Uterus (tissue), 4 donors: Measurements from ENCODE around the gene LEFTY1. TPM values are rescaled to one million over a fixed set of nuclear protein-coding genes. Genes with fewer than 3 reads are reported as not detected.

Experiments used
- DNase-seq, 2 donors: peaks; one replicate each; pipeline ENCODE4 v3.0.0-alpha.2; 2019 to 2020
- H3K27ac ChIP-seq, 2 donors: fragments of 200-600 bp; sonication (generic); 1 replicate in 1 of 2; 2 replicates in 1 of 2; pipeline ENCODE4 v1.5.1; 2016 to 2018
- H3K27me3 ChIP-seq, 2 donors: fragments of 200-600 bp; sonication (generic); one replicate each; pipeline ENCODE4 v1.5.1; 2018 to 2019; ENCODE audit warnings: control low read depth in 1 of 2
- H3K36me3 ChIP-seq, 2 donors: fragments of 200-600 bp; sonication (generic); one replicate each; pipeline ENCODE4 v1.5.1; 2019; ENCODE audit warnings: control low read depth in 1 of 2
- H3K4me1 ChIP-seq, 2 donors: fragments of 200-600 bp; sonication (generic); one replicate each; pipeline ENCODE4 v1.5.1; 2018 to 2019; ENCODE audit warnings: control low read depth in 1 of 2
- H3K4me3 ChIP-seq, 2 donors: fragments of 200-600 bp; sonication (generic); 1 replicate in 1 of 2; 2 replicates in 1 of 2; pipeline ENCODE4 v1.5.1; 2018 to 2019; ENCODE audit warnings: mild to moderate bottlenecking in 1 of 2
- H3K9me3 ChIP-seq, 2 donors: fragments of 200-600 bp; sonication (generic); one replicate each; pipeline ENCODE4 v1.5.1; 2019; ENCODE audit warnings: control low read depth in 1 of 2
- CTCF ChIP-seq, 4 experiments: fragments of 200-600 bp in 2 of 4; fragments of 450-650 bp in 2 of 4; sonication (generic) in 2 of 4; IDR thresholded peaks; one replicate each; pipeline ENCODE4 v1.5.1; 2016 to 2019; ENCODE audit warnings: antibody characterized with exemption in 4 of 4, mild to moderate bottlenecking in 2 of 4, moderate library complexity in 1 of 4
- POLR2A ChIP-seq, 2 donors: fragments of 450-650 bp; IDR thresholded peaks; one replicate each; pipeline ENCODE4 v1.6.1; 2016; ENCODE audit warnings: antibody characterized with exemption in 2 of 2, mild to moderate bottlenecking in 1 of 2, moderate library complexity in 1 of 2
- intact Hi-C: fragments of 100-400 bp; cut with DNase I; formaldehyde crosslinking; loops from one replicate; pipeline ENCODE4 v1.15.1; 2023; ENCODE audit warnings: low total_unique reads
- total RNA-seq, 4 donors: library from RNA; depleted of rRNA in 3 of 4; stranded (reverse); fragments of >200 nt in 3 of 4; gene quantifications; one replicate each; pipeline versions ENCODE4 v1.1.0 to v1.2.4, GENCODE V29; 2014 to 2023
- donor health status: DM: yes; HTN: yes; CAD: no.

Gene LEFTY1
- total RNA-seq, 4 donors from 2014 or later, result 1.1 to 3.5 TPM; not detected in 2

DNA sequence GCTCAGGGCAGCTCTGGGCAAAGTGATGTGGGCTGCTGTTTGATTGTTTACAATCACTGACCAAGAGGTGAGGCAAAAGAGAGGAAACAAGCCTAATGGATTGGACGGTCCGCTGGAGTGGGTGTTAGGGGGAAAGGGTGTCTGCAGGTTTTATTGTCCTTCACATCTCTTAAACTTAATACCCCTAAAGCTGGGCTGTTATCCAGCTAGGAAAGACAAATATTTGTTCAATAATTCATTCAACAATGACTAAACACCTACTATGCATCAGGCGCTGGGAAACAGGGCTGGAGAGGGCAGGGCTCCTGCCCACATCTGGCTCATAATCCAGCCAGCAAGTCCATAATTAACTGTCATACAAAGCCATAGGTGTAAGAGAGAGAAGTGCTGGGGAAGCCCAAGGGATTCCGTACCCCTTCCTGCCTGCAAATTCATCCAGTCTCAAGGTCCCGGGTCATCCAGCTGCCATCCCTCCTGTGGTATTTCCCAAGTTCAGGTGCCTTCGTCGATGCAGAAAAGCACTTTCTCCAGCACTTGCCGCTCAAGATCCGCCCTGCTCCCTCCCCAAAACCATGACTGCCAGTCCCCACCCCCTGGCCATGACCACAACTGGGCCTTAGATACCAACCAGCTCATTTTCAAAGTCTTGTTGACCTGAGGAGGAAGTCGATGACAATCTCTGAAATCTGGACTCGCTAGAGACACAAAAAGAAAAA lies 17.4 kb downstream of the LEFTY1 start:
- Histone ChIP-seq H3K36me3 (no peaks in the 10 kb centered on the region), H3K27ac (no peak overlapping the region), H3K4me1 (no peaks in the 10 kb centered on the region), H3K27me3 (no peaks in the 10 kb centered on the region), H3K4me3 (no peak overlapping the region), H3K9me3 (no peaks in the 10 kb centered on the region)
- TF ChIP-seq CTCF (IDR thresholded peaks at IDR 0.05) (no peak), POLR2A (IDR thresholded peaks at IDR 0.05) (no peak)
- intact Hi-C loops, result no loop called here
- no peak for DNase-seq

GRCh38 chr1:225870911-225871310 lies 18.0 kb downstream of the LEFTY1 start:
- H3K9me3 ChIP-seq, result no peaks in the 10 kb centered on the region
- H3K4me1 ChIP-seq, result no peaks in the 10 kb centered on the region
- no peak overlapping the region for H3K27ac ChIP-seq
- no peak for TF ChIP-seq CTCF (IDR thresholded peaks at IDR 0.05)
- no peak for TF ChIP-seq POLR2A (IDR thresholded peaks at IDR 0.05)
- H3K36me3 ChIP-seq, result no peaks in the 10 kb centered on the region
- intact Hi-C loops, result no loop called here
- DNase-seq, result no peak
- H3K27me3 ChIP-seq, result no peaks in the 10 kb centered on the region
- H3K4me3 ChIP-seq, result no peak overlapping the region

DNA sequence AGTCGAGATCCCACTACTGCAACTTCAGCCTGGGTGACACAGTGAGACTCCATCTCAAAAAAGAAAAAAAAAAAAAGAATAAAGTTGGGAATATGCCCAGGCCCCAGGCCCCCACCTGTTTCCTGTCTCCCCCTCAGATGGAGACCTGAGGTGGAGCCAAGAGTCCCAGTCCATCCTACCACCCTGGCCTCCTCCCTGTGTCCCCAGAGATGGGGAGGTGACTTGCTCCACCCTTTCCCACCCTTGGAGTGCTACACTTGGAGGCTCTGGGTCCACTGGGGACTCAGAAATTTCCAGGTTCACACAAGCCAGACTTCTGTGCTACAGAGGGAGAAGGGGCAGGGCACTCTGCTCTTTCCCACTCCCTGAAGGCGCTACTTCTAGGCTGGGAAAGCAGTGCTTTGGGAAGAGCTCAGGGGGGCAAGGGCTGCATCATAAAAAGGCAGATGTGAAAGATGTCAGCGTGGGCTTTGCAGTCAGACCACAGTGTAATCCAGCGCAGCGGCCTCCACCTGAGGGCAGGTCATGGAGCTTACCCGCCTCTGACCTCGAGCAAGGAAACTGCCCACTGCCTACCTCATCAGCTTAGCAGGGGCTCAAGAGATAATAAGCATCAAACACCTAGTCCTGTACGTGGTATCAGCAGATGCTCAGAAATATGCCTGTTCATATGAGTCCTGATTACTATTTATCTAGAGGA lies 20.2 kb downstream of the LEFTY1 start:
- Histone ChIP-seq H3K27me3 (no peaks in the 10 kb centered on the region), H3K4me1 (no peaks in the 10 kb centered on the region), H3K27ac (no peak overlapping the region), H3K4me3 (no peak overlapping the region), H3K36me3 (no peaks in the 10 kb centered on the region), H3K9me3 (no peaks in the 10 kb centered on the region)
- DNase-seq, result no peak
- TF ChIP-seq CTCF (IDR thresholded peaks at IDR 0.05) (no peak), POLR2A (IDR thresholded peaks at IDR 0.05) (no peak)
- intact Hi-C loops, result no loop called here

DNA sequence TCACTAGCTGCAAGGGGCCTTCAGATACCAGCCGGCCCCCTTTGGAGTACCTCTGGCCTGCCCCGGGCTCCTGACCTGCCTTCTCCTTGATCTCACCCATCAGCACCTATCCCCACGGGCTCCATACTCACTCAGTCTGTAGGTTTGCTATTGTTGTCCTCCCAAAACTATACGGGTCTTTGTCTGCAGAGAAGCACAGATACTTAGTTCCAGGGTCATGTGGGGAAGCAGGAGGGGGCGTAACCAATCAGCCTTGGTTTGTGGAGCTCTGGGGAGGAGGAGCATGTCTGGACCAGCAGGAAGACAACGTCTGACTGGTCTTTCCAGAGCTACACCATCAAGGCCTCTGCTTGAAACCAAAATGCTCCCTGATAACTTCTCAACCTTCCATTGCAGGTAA lies 22.0 kb downstream of the LEFTY1 start:
- H3K27ac ChIP-seq, result peak overlapping the region in 1 of 2 donors; percentile 79
- no peaks in the 10 kb centered on the region for H3K4me1 ChIP-seq
- H3K36me3 ChIP-seq, result no peaks in the 10 kb centered on the region
- intact Hi-C loops, result no loop called here
- no peak for TF ChIP-seq POLR2A (IDR thresholded peaks at IDR 0.05)
- TF ChIP-seq CTCF (IDR thresholded peaks at IDR 0.05), result no peak
- H3K4me3 ChIP-seq, result no peak overlapping the region
- no peaks in the 10 kb centered on the region for H3K27me3 ChIP-seq
- H3K9me3 ChIP-seq, result no peaks in the 10 kb centered on the region
- DNase-seq, result no peak

DNA sequence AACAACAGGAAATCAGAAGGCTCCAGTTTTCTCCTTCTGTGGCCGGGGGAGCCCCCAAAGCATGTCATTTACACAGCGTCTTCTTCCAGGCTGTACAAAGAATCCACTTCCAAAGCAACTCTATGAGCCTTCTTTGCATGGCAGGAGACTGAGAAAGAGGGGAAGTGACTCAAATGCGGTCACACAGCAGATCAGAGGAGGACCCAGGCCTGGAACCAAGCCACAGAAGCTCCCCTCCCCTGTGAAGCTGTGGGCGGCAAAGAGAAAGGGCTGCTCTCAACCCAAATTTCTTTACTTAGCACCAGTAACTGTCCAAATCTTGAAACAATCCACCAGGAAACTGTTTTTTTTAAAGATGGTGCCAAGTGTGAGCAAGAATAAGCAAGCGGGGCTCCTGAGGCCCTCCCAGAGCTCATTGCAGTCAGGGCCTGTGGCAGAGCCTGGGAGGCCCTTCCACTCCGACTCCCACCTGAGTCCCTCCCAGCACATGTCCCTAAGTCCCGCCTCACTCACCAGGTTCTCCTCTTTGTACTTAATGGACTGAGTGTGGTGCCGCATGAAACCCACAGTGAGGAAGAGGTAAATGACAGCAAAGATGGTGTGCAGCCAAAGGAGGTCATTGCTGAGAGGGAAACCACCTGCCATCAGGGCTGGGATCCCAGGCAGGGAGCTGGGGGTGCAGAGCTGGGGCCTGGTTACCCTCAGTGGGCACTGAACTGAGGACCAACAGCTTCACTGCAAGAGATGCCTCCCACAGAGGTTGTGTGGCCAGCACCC lies 22.7 kb downstream of the LEFTY1 start:
- intact Hi-C loops, result no loop called here
- H3K27ac ChIP-seq, result peak overlapping the region; percentile 79 to 87
- no peak for TF ChIP-seq CTCF (IDR thresholded peaks at IDR 0.05)
- TF ChIP-seq POLR2A (IDR thresholded peaks at IDR 0.05), result no peak
- DNase-seq, result no peak
- H3K9me3 ChIP-seq, result no peaks in the 10 kb centered on the region
- no peaks in the 10 kb centered on the region for H3K36me3 ChIP-seq
- no peak overlapping the region for H3K4me3 ChIP-seq
- H3K27me3 ChIP-seq, result no peaks in the 10 kb centered on the region
- H3K4me1 ChIP-seq, result no peaks in the 10 kb centered on the region
